ENCODE data around the gene MLXIPL. TPM values are rescaled to one million over a fixed set of nuclear protein-coding genes. Genes with fewer than 3 reads are reported as not detected.
"Not testable (repeated sequence)": the region's sequence is repeated elsewhere in the genome, so short reads cannot be mapped to it uniquely, and the experiment has no call there.

Gene MLXIPL
- total RNA-seq, 1 experiment from 2014 or later: 20.6 TPM

- no TSS peak for BruUV-seq (replicated peaks)
- H3K4me1 ChIP-seq (ENCODE audit: insufficient read depth, low read length, poor library complexity, severe bottlenecking): peaks cover 12% of the 10 kb centered on the region
- POLR2A ChIA-PET (ENCODE audit: low non-redundant PET): interaction anchor here (0.7 kb wide), 1 partner anchor 14 kb away, joined by 4 read pairs; no protein-coding TSS in a partner anchor
- H3K27ac ChIP-seq (ENCODE audit: low read depth, low read length, poor library complexity, severe bottlenecking): no peak overlapping the region
- no peak for DNase-seq (ENCODE audit: low spot score)
- H3K27me3 ChIP-seq (replicated peaks; ENCODE audit: insufficient read depth, low read depth, low read length, poor library complexity): no peaks in the 10 kb centered on the region
- H3K36me3 ChIP-seq (ENCODE audit: insufficient read depth, low read length, poor library complexity, severe bottlenecking): no peaks in the 10 kb centered on the region
- H3K9me3 ChIP-seq (ENCODE audit: low read depth, low read length, poor library complexity, severe bottlenecking): no peaks in the 10 kb centered on the region
- intact Hi-C loops (cut with micrococcal nuclease; ENCODE audit: unreplicated experiment): no loop called here
- no peak for TF ChIP-seq CTCF (conservative IDR thresholded peaks at IDR 0.05; ENCODE audit: low read depth, low read length)
- no peak for TF ChIP-seq EZH2 (IDR thresholded peaks at IDR 0.05; ENCODE audit: borderline replicate concordance, low read depth, low read length, poor library complexity, severe bottlenecking)
- CTCF ChIA-PET: interaction anchor here (0.5 kb wide), 1 partner anchor 156 kb away, joined by 5 read pairs; no protein-coding TSS in a partner anchor
- H3K4me3 ChIP-seq (ENCODE audit: low read depth, low read length, poor library complexity, severe bottlenecking): no peak overlapping the region
Observed at GRCh38 chr7:73618538-73618937, 5.8 kb downstream of the MLXIPL start.

- H3K9me3 ChIP-seq (ENCODE audit: low read depth, low read length, poor library complexity, severe bottlenecking); H3K4me3 ChIP-seq (ENCODE audit: low read depth, low read length, poor library complexity, severe bottlenecking); CTCF ChIA-PET; H3K27me3 ChIP-seq (replicated peaks; ENCODE audit: insufficient read depth, low read depth, low read length, poor library complexity); BruUV-seq (replicated peaks); intact Hi-C loops (cut with micrococcal nuclease; ENCODE audit: unreplicated experiment); H3K27ac ChIP-seq (ENCODE audit: low read depth, low read length, poor library complexity, severe bottlenecking); H3K4me1 ChIP-seq (ENCODE audit: insufficient read depth, low read length, poor library complexity, severe bottlenecking); H3K36me3 ChIP-seq (ENCODE audit: insufficient read depth, low read length, poor library complexity, severe bottlenecking); DNase-seq (ENCODE audit: low spot score): not testable (repeated sequence)
- POLR2A ChIA-PET (ENCODE audit: low non-redundant PET): interaction anchor here (0.6 kb wide), 1 partner anchor 121 kb away, joined by 5 read pairs; no protein-coding TSS in a partner anchor
Observed at GRCh38 chr7:73617520-73617919, 6.8 kb downstream of the MLXIPL start.

GRCh38 chr7:73615886-73616285 is 8.4 kb downstream of the MLXIPL start:
- BruUV-seq (replicated peaks): no TSS peak
- CTCF ChIA-PET: interaction anchor here (0.6 to 1.2 kb wide), 2 partner anchors 21 to 110 kb away, joined by 3 to 5 read pairs; no protein-coding TSS in a partner anchor
- H3K4me3 ChIP-seq (ENCODE audit: low read depth, low read length, poor library complexity, severe bottlenecking): no peak overlapping the region

GRCh38 chr7:73614937-73615336 is 9.4 kb downstream of the MLXIPL start:
- BruUV-seq (replicated peaks); H3K36me3 ChIP-seq (ENCODE audit: insufficient read depth, low read length, poor library complexity, severe bottlenecking); H3K4me3 ChIP-seq (ENCODE audit: low read depth, low read length, poor library complexity, severe bottlenecking); H3K27me3 ChIP-seq (replicated peaks; ENCODE audit: insufficient read depth, low read depth, low read length, poor library complexity); H3K4me1 ChIP-seq (ENCODE audit: insufficient read depth, low read length, poor library complexity, severe bottlenecking); intact Hi-C loops (cut with micrococcal nuclease; ENCODE audit: unreplicated experiment); POLR2A ChIA-PET (ENCODE audit: low non-redundant PET); DNase-seq (ENCODE audit: low spot score); H3K27ac ChIP-seq (ENCODE audit: low read depth, low read length, poor library complexity, severe bottlenecking); H3K9me3 ChIP-seq (ENCODE audit: low read depth, low read length, poor library complexity, severe bottlenecking); CTCF ChIA-PET: not testable (repeated sequence)

More at GRCh38 chr7:73615886-73616285, 8.4 kb downstream of the MLXIPL start:
- intact Hi-C loops (cut with micrococcal nuclease; ENCODE audit: unreplicated experiment): no loop called here
- DNase-seq (ENCODE audit: low spot score): peak; percentile 42
- Histone ChIP-seq H3K4me1 (ENCODE audit: insufficient read depth, low read length, poor library complexity, severe bottlenecking) (no peaks in the 10 kb centered on the region), H3K36me3 (ENCODE audit: insufficient read depth, low read length, poor library complexity, severe bottlenecking) (no peaks in the 10 kb centered on the region), H3K27ac (ENCODE audit: low read depth, low read length, poor library complexity, severe bottlenecking) (no peak overlapping the region), H3K9me3 (ENCODE audit: low read depth, low read length, poor library complexity, severe bottlenecking) (no peaks in the 10 kb centered on the region), H3K27me3 (replicated peaks; ENCODE audit: insufficient read depth, low read depth, low read length, poor library complexity) (no peaks in the 10 kb centered on the region)
- POLR2A ChIA-PET (ENCODE audit: low non-redundant PET): no interaction called here
- TF ChIP-seq CTCF (conservative IDR thresholded peaks at IDR 0.05; ENCODE audit: low read depth, low read length): peak; percentile 27
- TF ChIP-seq EZH2 (IDR thresholded peaks at IDR 0.05; ENCODE audit: borderline replicate concordance, low read depth, low read length, poor library complexity, severe bottlenecking): no peak
